CD4-positive, CD25-positive, alpha-beta regulatory T cell (primary cell): Measurements from ENCODE around the gene FCHSD2. TPM values are rescaled to one million over a fixed set of nuclear protein-coding genes. Genes with fewer than 3 reads are reported as not detected.

Experiments used
- ATAC-seq, 2 donors: fragments of 150-1000 bp; cut with Tn5 transposase; one replicate each; pipeline ENCODE4 v1.10.0; 2021; ENCODE audit warnings: low read depth in 2 of 2, moderate number of reproducible peaks in 2 of 2, moderate library complexity in 1 of 2
- DNase-seq, 3 donors: peaks; one replicate each; pipeline versions ENCODE4 v3.0.0 to v3.0.0-alpha.2; 2012 to 2022; ENCODE audit warnings: mixed read lengths in 1 of 3
- H3K27ac ChIP-seq: one replicate; pipeline ENCODE4 v1.7.0; 2013; ENCODE audit warnings: mild to moderate bottlenecking, low read length; ENCODE audit not compliant: insufficient read depth, poor library complexity, severe bottlenecking
- H3K27me3 ChIP-seq: one replicate; pipeline ENCODE4 v1.7.0; 2013; ENCODE audit warnings: low read length; ENCODE audit not compliant: control insufficient read depth, insufficient read depth
- H3K36me3 ChIP-seq: one replicate; pipeline ENCODE4 v1.7.0; 2013; ENCODE audit warnings: mild to moderate bottlenecking, low read length, moderate library complexity; ENCODE audit not compliant: control insufficient read depth, insufficient read depth
- H3K4me1 ChIP-seq: 2 replicates; pipeline ENCODE4 v1.7.0; 2013; ENCODE audit warnings: mild to moderate bottlenecking, low read length; ENCODE audit not compliant: insufficient read depth, control insufficient read depth, poor library complexity, severe bottlenecking
- H3K4me3 ChIP-seq: one replicate; pipeline ENCODE4 v1.7.0; 2013; ENCODE audit warnings: low read depth, mild to moderate bottlenecking, low read length, moderate library complexity
- H3K9me3 ChIP-seq, 2 experiments: 1 replicate in 1 of 2; 2 replicates in 1 of 2; pipeline ENCODE4 v1.7.0; 2013; ENCODE audit warnings: low read length in 2 of 2, mild to moderate bottlenecking in 1 of 2, moderate library complexity in 1 of 2; ENCODE audit not compliant: control insufficient read depth in 2 of 2
- H3K27ac Mint-ChIP-seq, 3 donors: one replicate each; pipeline ENCODE4 v1.8.0; 2020 to 2022; ENCODE audit warnings: mild to moderate bottlenecking in 3 of 3, mixed read lengths in 3 of 3, moderate library complexity in 2 of 3
- H3K27me3 Mint-ChIP-seq: one replicate; pipeline ENCODE4 v1.8.0; 2022; ENCODE audit warnings: mild to moderate bottlenecking, mixed read lengths
- H3K36me3 Mint-ChIP-seq: one replicate; pipeline ENCODE4 v1.8.0; 2020; ENCODE audit warnings: mixed read lengths
- H3K4me1 Mint-ChIP-seq, 4 donors: one replicate each; pipeline ENCODE4 v1.8.0; 2020 to 2022; ENCODE audit warnings: mixed read lengths in 4 of 4, mild to moderate bottlenecking in 1 of 4
- H3K4me3 Mint-ChIP-seq, 4 donors: one replicate each; pipeline ENCODE4 v1.8.0; 2020 to 2022; ENCODE audit warnings: mild to moderate bottlenecking in 4 of 4, mixed read lengths in 4 of 4, moderate library complexity in 3 of 4
- H3K9me3 Mint-ChIP-seq, 7 donors: one replicate each; pipeline ENCODE4 v1.8.0; 2020 to 2022; ENCODE audit warnings: mixed read lengths in 7 of 7, mild to moderate bottlenecking in 3 of 7, moderate library complexity in 2 of 7
- polyA plus RNA-seq, 4 donors: library from polyadenylated mRNA; unstranded; fragments of 300-500 nt; fragmentation: Illumina TruSeq; gene quantifications; one replicate each; pipeline ENCODE4 v1.2.3, GENCODE V29; 2021
- total RNA-seq: library from RNA; stranded (reverse); gene quantifications from one replicate; pipeline ENCODE4 v1.2.3, GENCODE V29; 2022

FCHSD2 gene
- total and polyA plus RNA-seq, 5 donors from 2014 or later = 13.5 to 56.6 (median 19.6) TPM

DNA sequence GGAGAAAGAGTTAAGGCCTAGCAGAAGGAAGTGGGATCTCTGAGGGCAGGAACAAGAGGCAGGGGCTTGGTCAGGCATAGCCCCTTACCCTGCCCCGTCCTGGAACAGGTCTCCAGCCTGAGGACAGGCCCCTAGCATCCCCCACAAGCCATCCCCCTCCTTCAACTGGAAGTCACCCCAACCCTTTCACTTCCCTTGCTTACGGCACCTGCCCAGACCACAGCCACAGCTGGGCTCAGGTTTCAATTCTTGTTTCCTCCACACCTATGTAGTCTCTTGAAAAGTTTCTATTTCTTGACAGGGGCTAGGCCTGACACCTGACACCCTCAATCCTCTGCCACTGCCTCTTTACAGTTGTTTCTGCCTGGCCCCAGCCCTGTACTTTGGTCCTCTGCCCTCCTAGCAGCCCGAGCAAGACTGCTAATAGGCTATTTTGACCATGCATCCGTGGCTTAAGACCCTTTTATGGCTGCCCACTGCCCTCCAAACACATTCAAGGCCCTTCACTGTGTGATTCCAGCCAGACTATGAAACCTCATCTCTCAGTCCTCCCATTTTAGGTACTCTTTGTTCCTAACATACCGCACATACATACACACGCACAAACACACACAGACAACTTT is 10.9 kb upstream of the FCHSD2 start:
- peak overlapping the region; percentile 65 for H3K27ac ChIP-seq
- no peaks in the 10 kb centered on the region for H3K27me3 ChIP-seq
- H3K9me3 ChIP-seq = no peaks in the 10 kb centered on the region
- Mint-ChIP-seq H3K36me3 (no peaks in the 10 kb centered on the region), H3K4me3 (peak overlapping the region; percentile 8 to 84 (median 60)), H3K27me3 (no peaks in the 10 kb centered on the region), H3K4me1 (peaks cover 21 to 81% (median 37%) of the 10 kb centered on the region in 4 donors), H3K27ac (peak overlapping the region; percentile 82 to 99 (median 93)), H3K9me3 (peaks cover 0 to 2% (median 0%) of the 10 kb centered on the region in 7 donors)
- DNase-seq (peak in 2 of 3 donors; percentile 55 to 92), ATAC-seq (peak; percentile 89 to 93)
- peaks cover 41% of the 10 kb centered on the region for H3K4me1 ChIP-seq
- peak overlapping the region; percentile 34 for H3K4me3 ChIP-seq
- H3K36me3 ChIP-seq = no peaks in the 10 kb centered on the region

DNA sequence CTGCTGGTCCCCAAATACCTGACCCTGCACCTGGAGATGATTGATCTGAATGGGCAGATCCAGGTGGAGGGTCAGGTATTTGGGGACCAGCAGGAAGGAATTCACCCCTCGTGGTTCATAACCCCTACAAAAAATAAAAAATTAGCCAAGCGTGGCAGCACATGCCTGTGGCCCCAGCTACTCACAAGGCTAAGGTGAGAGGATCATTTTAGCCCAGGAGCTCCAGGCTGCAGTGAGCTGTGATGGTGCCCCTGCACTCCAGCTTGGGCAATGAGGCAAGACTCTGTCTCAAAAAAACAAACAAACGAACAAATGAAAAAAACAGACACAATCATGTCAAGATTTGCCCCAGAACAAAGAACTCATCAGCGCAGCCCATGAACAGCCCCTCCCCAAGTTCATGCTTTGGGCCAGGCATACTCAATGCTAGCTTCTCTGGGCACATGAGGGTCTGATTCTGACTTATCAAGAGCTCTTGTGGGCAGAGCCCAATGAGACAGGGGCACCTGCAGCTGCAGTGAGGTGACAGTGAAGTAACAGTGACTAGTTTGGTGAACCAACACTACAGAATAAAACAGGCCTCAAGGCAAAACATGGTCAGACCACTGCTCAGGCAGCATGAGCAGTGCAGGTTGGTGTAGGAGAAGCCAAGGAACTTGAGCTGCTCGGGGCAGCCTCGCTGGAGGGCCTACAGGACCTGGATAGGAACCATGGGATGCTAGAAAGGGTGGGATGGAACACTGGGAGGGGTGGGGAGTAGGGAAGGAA is 10.2 kb upstream of the FCHSD2 start:
- Histone ChIP-seq H3K4me1 (peaks cover 37% of the 10 kb centered on the region), H3K27ac (peak overlapping the region; percentile 65), H3K9me3 (no peaks in the 10 kb centered on the region), H3K27me3 (no peaks in the 10 kb centered on the region), H3K4me3 (no peak overlapping the region), H3K36me3 (no peaks in the 10 kb centered on the region)
- ATAC-seq (no peak), DNase-seq (no peak)
- Mint-ChIP-seq H3K4me1 (peaks cover 21 to 76% (median 39%) of the 10 kb centered on the region in 4 donors), H3K27me3 (no peaks in the 10 kb centered on the region), H3K4me3 (peak overlapping the region in 3 of 4 donors; percentile 44 to 84 (median 70)), H3K27ac (peak overlapping the region; percentile 82 to 99 (median 93)), H3K36me3 (no peaks in the 10 kb centered on the region), H3K9me3 (peaks cover 0 to 2% (median 0%) of the 10 kb centered on the region in 7 donors)

DNA sequence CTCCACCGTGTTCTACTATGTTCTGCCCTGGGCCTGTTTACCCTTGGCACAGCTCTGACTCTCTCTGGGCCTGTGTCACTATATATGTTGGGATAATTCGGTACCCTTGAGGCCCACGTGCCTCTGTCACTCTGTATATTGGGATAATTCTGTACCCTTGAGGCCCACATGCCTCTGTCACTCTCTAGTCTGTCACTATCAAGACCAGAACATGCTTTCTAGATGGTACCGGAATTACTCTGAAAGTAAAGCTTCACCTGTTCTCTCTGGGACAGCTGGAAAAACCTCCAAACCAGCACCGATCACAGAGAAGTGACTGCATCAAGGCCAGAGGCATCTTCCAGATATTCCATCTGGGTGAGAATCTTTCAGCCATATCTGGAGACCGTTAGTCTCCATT is 9.3 kb upstream of the FCHSD2 start:
- Histone ChIP-seq H3K4me3 (no peak overlapping the region), H3K9me3 (no peaks in the 10 kb centered on the region), H3K27ac (no peak overlapping the region), H3K27me3 (no peaks in the 10 kb centered on the region), H3K4me1 (peaks cover 37% of the 10 kb centered on the region), H3K36me3 (no peaks in the 10 kb centered on the region)
- Mint-ChIP-seq H3K9me3 (no peaks in the 10 kb centered on the region), H3K27me3 (no peaks in the 10 kb centered on the region), H3K4me3 (no peak overlapping the region), H3K36me3 (no peaks in the 10 kb centered on the region), H3K27ac (peak overlapping the region in 2 of 3 donors; percentile 51 to 73), H3K4me1 (peaks cover 21 to 76% (median 38%) of the 10 kb centered on the region in 4 donors)
- ATAC-seq (no peak), DNase-seq (no peak)

- no peaks in the 10 kb centered on the region for H3K27me3 Mint-ChIP-seq
- ATAC-seq (no peak), DNase-seq (no peak)
- H3K4me1 Mint-ChIP-seq = peaks cover 17 to 57% (median 34%) of the 10 kb centered on the region in 4 donors
- no peaks in the 10 kb centered on the region for H3K36me3 Mint-ChIP-seq
- Histone ChIP-seq H3K9me3 (no peaks in the 10 kb centered on the region), H3K4me3 (no peak overlapping the region), H3K4me1 (peaks cover 21% of the 10 kb centered on the region), H3K36me3 (no peaks in the 10 kb centered on the region), H3K27me3 (no peaks in the 10 kb centered on the region), H3K27ac (no peak overlapping the region)
- no peaks in the 10 kb centered on the region for H3K9me3 Mint-ChIP-seq
- no peak overlapping the region for H3K4me3 Mint-ChIP-seq
- H3K27ac Mint-ChIP-seq = no peak overlapping the region
These were observed 7.0 kb upstream of the FCHSD2 start for GRCh38 chr11:73149105-73149504.

- peaks cover under 1% of the 10 kb centered on the region for H3K27me3 Mint-ChIP-seq
- H3K4me3 Mint-ChIP-seq = no peak overlapping the region
- H3K9me3 ChIP-seq = no peaks in the 10 kb centered on the region
- H3K27ac Mint-ChIP-seq = no peak overlapping the region
- H3K4me3 ChIP-seq = no peak overlapping the region
- no peak overlapping the region for H3K27ac ChIP-seq
- peaks cover 19% of the 10 kb centered on the region for H3K4me1 ChIP-seq
- H3K36me3 Mint-ChIP-seq = no peaks in the 10 kb centered on the region
- DNase-seq (no peak), ATAC-seq (no peak)
- H3K36me3 ChIP-seq = no peaks in the 10 kb centered on the region
- H3K9me3 Mint-ChIP-seq = peaks cover 0 to under 1% (median 0%) of the 10 kb centered on the region in 7 donors
- no peaks in the 10 kb centered on the region for H3K27me3 ChIP-seq
- H3K4me1 Mint-ChIP-seq = peaks cover 11 to 55% (median 31%) of the 10 kb centered on the region in 4 donors
These were observed 5.9 kb upstream of the FCHSD2 start for GRCh38 chr11:73147771-73148681.

GRCh38 chr11:73145986-73146575 is 4.0 kb upstream of the FCHSD2 start:
- Histone ChIP-seq H3K4me1 (peaks cover 15% of the 10 kb centered on the region), H3K36me3 (no peaks in the 10 kb centered on the region), H3K9me3 (no peaks in the 10 kb centered on the region), H3K27me3 (no peaks in the 10 kb centered on the region), H3K4me3 (no peak overlapping the region), H3K27ac (no peak overlapping the region)
- peaks cover 0 to 4% (median 0%) of the 10 kb centered on the region in 7 donors for H3K9me3 Mint-ChIP-seq
- H3K36me3 Mint-ChIP-seq = no peaks in the 10 kb centered on the region
- DNase-seq (no peak), ATAC-seq (no peak)
- H3K27me3 Mint-ChIP-seq = peaks cover 8% of the 10 kb centered on the region
- peaks cover 7 to 39% (median 28%) of the 10 kb centered on the region in 4 donors for H3K4me1 Mint-ChIP-seq
- H3K27ac Mint-ChIP-seq = peak overlapping the region in 1 of 3 donors; percentile 1
- no peak overlapping the region for H3K4me3 Mint-ChIP-seq
